IPS DF 6.9 (cell line): ENCODE results near the gene BAIAP3.

Experiments
- DNase-seq: peaks from one replicate; pipeline ENCODE4 v3.0.0-alpha.2; 2013; ENCODE audit warnings: low read depth, low spot score
- H3K27ac ChIP-seq: one replicate; pipeline ENCODE4 v1.5.1; 2013; ENCODE audit warnings: low read length, control low read depth
- H3K27me3 ChIP-seq: 2 replicates; pipeline ENCODE4 v1.6.1; 2013; ENCODE audit warnings: mild to moderate bottlenecking, low read length; ENCODE audit not compliant: control insufficient read depth, insufficient read depth
- H3K36me3 ChIP-seq: 2 replicates; pipeline ENCODE4 v1.6.1; 2013; ENCODE audit warnings: low read length; ENCODE audit not compliant: control insufficient read depth, insufficient read depth
- H3K4me1 ChIP-seq: 2 replicates; pipeline ENCODE4 v1.6.1; 2013; ENCODE audit warnings: low read length; ENCODE audit not compliant: control insufficient read depth, insufficient read depth
- H3K4me3 ChIP-seq: 2 replicates; pipeline ENCODE4 v1.5.1; 2013; ENCODE audit warnings: mild to moderate bottlenecking, low read length
- H3K9me3 ChIP-seq: 2 replicates; pipeline ENCODE4 v1.6.1; 2013; ENCODE audit warnings: low read length, inconsistent platforms; ENCODE audit not compliant: control insufficient read depth, insufficient read depth
- WGBS: extraction: QIAGEN DNeasy Blood & Tissue Kit; methylation state at CpG from one replicate; pipeline ENCODE4 v1.1.7; 2013; ENCODE audit warnings: mixed read lengths, missing lambda C conversion rate; ENCODE audit not compliant: insufficient read length, insufficient coverage; 5-methylcytosine and 5-hydroxymethylcytosine counted together

BAIAP3 gene

DNA sequence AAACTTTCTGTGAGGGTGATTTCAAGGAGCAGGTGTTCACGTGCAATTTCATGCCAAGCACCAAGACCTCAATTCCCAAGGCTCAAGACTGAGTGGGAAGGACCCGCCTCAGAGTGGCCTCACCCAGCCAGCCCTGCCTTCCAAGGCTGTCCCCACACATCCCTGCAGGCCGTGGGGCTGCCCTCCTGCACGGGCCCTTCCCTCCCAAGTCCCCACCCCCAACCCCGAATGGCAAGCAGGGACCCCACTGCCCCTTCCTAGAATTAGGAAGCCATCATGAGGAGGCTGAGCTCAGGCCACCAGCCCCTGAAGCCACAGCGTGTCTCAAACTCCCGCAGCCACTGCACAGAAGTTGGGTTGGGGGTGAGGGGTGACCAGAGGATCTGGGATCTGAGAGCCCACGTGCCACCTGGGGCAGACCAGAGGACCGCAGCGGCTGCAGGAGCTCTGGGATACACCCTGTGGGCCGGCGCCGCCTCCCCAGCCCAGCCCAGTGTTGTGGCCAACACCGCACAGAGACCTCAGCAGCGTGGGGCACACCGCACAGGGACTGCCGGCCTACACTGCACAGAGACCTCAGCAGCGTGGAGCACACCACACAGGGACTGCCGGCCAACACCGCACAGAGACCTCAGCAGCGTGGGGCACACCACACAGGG, 39.0 kb downstream of the BAIAP3 start:
- Histone ChIP-seq H3K27ac (no peak overlapping the region), H3K4me1 (no peaks in the 10 kb centered on the region; the same call in 1 of the 2 replicates), H3K27me3 (no peaks in the 10 kb centered on the region), H3K4me3 (no peak overlapping the region), H3K36me3 (peaks cover 10% of the 10 kb centered on the region), H3K9me3 (no peaks in the 10 kb centered on the region)
- DNase-seq: no peak
- no CpG with 5 or more reads among the region's 21 CpGs for WGBS

DNA sequence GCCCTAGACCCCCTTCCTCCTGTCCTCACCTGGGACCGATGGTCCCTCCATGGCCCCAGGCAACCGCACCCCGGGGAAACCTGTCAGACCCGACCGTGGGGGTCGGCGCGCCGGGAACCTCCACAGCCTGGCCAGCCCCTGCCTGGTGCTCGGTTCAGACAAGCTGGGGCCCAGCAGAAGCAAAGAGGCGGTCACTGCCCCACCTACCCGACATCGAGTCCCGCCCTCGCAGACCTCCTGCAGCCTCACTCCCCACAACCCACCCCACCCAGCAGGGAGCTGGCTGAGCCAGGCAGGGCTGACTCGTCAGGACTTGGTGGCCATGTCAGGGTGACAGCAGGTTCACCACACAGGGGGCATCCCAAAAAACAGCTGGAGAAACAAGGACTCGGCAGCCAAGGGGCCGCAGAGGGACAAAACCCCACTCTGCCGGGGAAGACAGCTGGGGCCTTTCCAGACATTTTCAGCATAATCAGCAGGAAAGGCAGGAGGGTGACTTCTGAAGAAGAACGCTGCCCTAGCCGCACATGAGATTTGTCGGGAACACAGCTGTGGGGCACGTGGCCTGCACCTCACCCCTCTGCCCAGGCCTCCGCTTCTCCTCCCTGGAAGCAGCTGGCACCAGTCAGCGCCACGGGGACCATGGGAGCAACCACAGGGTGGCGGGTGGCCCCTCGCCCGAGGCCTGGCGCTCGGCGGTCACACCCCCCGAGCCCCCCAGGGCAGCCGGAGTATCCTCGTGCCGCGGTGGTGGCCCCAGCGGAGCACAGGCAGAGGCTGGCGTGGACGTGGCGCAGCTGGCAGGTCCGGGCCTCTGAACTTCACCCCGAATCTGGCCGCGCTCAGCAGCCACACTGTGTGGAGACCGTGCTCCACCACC, 41.2 kb downstream of the BAIAP3 start:
- Histone ChIP-seq H3K36me3 (peaks cover 9% of the 10 kb centered on the region), H3K4me1 (no peaks in the 10 kb centered on the region; the same call in none of the 2 replicates)

DNA sequence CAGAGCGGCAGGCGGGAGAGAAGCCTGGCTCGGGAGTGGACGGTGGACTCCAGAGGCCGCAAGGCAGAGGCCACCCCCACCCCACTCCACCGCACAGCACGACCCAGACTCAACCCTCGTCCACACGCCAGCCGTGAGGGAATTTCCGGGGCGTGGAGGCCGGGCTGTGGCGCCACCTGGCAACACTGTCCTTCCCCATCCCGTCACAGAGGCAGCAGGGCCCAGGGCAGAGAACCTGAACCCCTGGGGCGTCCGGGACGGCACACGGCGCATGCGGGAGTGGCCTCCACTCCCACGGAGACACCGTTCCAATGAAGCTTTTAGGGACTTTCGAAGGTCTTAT, 41.8 kb downstream of the BAIAP3 start:
- Histone ChIP-seq H3K4me3 (no peak overlapping the region), H3K4me1 (no peaks in the 10 kb centered on the region; the same call in none of the 2 replicates), H3K27me3 (no peaks in the 10 kb centered on the region), H3K36me3 (peaks cover 4% of the 10 kb centered on the region; the same call in 1 of the 2 replicates), H3K9me3 (no peaks in the 10 kb centered on the region), H3K27ac (no peak overlapping the region)
- no peak for DNase-seq
- WGBS: no CpG with 5 or more reads among the region's 24 CpGs

More for the DNA sequence above, 41.2 kb downstream of the BAIAP3 start:
- DNase-seq: no peak
- Histone ChIP-seq H3K27ac (no peak overlapping the region), H3K9me3 (no peaks in the 10 kb centered on the region), H3K27me3 (no peaks in the 10 kb centered on the region), H3K4me3 (no peak overlapping the region)
- WGBS: no CpG with 5 or more reads among the region's 46 CpGs

DNA sequence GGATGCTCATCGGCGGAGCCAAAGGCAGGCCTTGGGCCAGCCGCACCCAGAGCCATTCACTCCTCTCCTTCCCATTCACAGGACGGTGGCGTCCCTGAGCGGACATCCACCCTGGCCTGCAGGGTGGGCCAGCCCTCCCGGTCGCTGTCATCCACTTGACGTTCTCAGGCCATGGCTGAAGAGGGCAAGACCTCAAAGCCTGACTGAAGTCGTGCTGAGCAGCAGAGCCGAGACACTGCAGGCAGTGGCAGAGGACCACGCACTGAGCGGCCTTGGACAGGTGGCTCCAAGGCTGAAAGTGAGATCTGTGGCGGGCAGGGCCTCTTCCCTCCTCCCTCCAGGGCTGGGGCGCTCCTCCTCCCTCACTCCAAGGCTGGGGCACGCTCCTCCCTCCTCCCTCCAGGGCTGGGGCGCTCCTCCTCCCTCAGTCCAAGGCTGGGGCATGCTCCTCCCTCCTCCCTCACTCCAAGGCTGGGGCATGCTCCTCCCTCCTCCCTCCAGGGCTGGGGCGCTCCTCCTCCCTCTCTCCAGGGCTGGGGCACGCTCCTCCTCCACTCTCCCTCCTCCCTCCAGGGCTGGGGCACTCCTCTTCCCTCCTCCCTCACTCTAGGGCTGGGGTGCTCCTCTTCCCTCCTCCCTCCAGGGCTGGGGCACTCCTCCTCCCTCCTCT, 42.4 kb downstream of the BAIAP3 start:
- Histone ChIP-seq H3K9me3 (no peaks in the 10 kb centered on the region), H3K4me1 (no peaks in the 10 kb centered on the region; the same call in none of the 2 replicates), H3K27me3 (no peaks in the 10 kb centered on the region), H3K27ac (no peak overlapping the region), H3K36me3 (peaks cover 4% of the 10 kb centered on the region; the same call in 1 of the 2 replicates), H3K4me3 (no peak overlapping the region)
- no CpG with 5 or more reads among the region's 19 CpGs for WGBS
- DNase-seq: no peak

DNA sequence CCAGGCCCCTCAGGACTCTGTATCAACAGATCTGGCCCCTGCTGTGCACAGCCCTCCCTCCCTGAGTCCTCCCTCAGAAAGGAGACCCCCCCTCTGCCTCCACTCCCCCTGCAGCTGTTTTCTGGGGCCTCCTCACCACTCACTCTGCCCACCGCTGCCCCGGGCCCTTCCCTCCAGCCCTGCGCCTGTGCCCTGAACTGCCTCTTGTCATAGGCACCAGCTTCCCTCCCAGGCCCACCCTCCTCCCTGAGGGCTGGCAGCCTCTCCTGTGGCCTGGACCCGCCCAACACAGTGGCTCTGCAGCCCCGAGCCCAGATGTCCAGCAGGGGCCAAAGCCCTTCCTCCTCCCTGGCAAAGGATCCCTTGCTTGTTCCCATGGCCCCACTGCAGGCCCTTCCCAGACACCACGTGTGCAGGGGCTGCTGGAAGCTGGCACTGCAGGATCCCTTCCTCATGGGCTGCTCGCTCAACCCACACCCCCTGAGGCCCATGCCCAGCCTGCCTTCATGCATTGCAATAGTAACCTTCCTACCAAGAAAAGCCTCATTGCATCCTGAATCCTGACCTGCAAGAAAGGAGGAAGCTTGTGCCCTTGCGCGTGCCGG, 44.1 kb downstream of the BAIAP3 start:
- H3K36me3 ChIP-seq: no peaks in the 10 kb centered on the region; the same call in 1 of the 2 replicates
- H3K27ac ChIP-seq: no peak overlapping the region
- H3K9me3 ChIP-seq: no peaks in the 10 kb centered on the region
- H3K4me3 ChIP-seq: no peak overlapping the region
- DNase-seq: no peak
- no CpG with 5 or more reads among the region's 10 CpGs for WGBS
- H3K4me1 ChIP-seq: no peaks in the 10 kb centered on the region; the same call in none of the 2 replicates
- H3K27me3 ChIP-seq: no peaks in the 10 kb centered on the region

DNA sequence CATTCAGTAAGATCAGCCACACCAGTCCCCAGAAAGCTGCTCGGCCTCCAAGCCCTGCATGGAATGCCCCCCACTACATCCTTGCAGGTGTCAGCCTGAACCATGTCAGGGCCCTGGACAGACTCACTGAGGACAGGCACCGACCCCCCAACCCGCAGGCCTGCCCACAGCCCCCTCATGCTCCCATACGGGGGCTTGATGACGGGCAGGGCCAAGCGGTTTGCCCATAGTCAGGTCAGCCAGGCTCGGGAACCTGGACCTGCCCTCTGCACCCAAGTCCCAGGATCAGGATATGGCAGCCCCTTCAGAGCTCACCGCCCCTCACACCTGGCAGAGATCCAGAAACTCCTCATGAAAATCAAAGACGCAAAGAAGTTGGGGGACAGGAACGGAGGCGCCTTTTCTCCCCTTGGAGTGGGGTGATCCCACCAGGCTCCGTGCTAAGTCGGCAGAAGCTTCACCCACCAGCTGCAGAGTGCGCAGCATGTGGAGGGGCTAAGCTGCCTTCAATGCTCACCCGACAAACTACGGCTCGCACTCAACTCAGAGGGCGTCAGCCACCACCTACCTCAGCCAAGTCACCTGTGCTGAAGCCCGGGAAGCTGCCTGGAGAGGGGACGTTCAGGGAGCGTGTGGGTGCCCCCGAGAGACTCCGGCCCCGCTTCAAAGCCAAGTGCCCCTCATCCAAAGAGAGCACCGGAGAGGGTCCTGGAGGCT, 44.8 kb downstream of the BAIAP3 start:
- Histone ChIP-seq H3K36me3 (no peaks in the 10 kb centered on the region; the same call in 1 of the 2 replicates), H3K27me3 (no peaks in the 10 kb centered on the region), H3K4me1 (no peaks in the 10 kb centered on the region; the same call in none of the 2 replicates), H3K9me3 (no peaks in the 10 kb centered on the region), H3K4me3 (peak overlapping the region; percentile 70; the same call in 1 of the 2 replicates), H3K27ac (no peak overlapping the region)
- no peak for DNase-seq
- no CpG with 5 or more reads among the region's 25 CpGs for WGBS

DNA sequence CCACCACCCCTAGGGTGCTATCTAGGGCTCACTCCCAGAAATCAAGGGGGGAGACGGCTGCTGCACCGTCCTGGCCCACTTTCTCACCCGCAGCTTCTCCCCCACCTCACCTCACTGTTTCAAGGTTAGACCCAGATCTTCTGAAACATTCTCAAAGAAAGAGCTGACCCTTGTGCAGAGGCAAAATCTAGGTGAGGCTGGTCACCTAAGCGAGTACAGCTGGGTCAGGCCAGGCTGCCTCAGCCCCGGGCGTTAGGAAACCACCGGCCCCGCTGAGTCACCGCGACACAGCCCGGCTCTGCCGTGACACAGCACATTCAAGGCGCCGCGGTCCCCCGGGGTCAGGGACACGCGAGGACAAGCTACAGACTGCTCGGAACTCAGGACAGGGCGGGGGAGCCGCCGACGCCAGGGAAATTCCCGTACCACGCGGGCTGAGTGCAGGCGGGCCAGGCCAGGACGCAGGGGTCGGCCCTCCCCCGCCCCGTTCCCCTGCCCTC, 45.4 kb downstream of the BAIAP3 start:
- Histone ChIP-seq H3K4me1 (no peaks in the 10 kb centered on the region; the same call in none of the 2 replicates), H3K27me3 (no peaks in the 10 kb centered on the region), H3K9me3 (no peaks in the 10 kb centered on the region), H3K36me3 (no peaks in the 10 kb centered on the region; the same call in 1 of the 2 replicates), H3K4me3 (peak overlapping the region; percentile 70), H3K27ac (no peak overlapping the region)
- no peak for DNase-seq
- no CpG with 5 or more reads among the region's 31 CpGs for WGBS

DNA sequence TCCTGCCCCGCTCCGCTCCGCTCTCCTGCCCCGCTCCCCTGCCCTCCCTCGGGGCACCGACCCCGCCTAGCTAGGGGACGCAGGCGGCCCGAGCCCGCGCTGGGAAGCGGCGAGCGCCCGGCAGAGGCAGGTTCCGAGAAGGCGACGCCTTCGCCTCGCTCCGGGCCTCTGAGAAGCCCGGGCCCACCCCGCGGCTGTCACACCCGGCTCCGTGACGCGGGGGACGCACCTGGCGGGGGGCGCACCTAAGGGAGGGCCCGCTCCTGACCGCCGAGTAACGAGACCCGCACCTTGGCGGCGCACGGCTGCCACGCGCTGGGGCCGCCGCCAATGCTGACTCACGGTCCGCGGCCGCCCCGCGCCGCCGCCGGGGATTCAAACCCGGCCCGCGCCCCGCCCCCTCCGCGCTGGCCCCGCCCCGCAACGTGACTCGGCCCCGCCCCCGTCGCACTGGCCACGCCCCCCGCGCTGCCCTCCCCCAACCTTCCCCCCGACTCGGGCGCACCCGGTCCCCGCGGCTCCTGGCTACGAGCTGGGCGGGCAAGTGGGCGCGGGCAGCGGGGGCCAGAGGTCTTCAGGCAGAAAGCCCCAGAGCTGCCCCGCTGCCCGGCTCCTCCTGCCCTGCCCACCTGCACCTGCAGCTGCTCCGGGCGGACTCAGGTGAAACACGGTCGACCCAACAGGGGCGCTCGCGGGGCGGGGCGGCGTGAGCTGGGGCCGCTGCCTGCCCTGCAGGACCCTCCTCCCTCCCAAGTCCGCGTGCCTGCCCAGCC, 46.0 kb downstream of the BAIAP3 start:
- H3K4me1 ChIP-seq: no peaks in the 10 kb centered on the region; the same call in none of the 2 replicates
- H3K4me3 ChIP-seq: peak overlapping the region; percentile 70
- no peak overlapping the region for H3K27ac ChIP-seq
- H3K9me3 ChIP-seq: no peaks in the 10 kb centered on the region
- H3K36me3 ChIP-seq: no peaks in the 10 kb centered on the region; the same call in 1 of the 2 replicates
- WGBS: no CpG with 5 or more reads among the region's 95 CpGs
- no peak for DNase-seq
- no peaks in the 10 kb centered on the region for H3K27me3 ChIP-seq

DNA sequence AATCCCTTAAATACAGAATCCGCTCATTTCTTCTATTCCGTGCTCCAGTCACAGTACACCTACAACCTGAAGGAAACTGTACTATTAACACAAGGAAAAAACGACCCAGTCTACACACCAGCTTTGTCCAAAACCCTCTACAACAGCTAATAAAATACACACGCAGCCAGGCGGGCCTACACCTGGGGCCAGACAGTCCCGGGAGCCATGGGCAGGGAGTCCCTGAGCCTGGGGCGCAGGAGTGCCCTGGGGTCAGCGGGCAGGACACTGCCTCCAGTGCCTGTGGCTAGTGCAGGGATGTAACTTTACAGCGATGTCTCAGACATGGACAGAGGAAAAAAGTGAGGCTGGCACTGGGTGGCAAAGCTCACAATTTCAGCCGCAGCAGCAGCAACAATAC, 46.8 kb downstream of the BAIAP3 start:
- Histone ChIP-seq H3K4me3 (peak overlapping the region; percentile 66; the same call in 1 of the 2 replicates), H3K36me3 (no peaks in the 10 kb centered on the region; the same call in 1 of the 2 replicates), H3K4me1 (no peaks in the 10 kb centered on the region; the same call in none of the 2 replicates), H3K27ac (no peak overlapping the region), H3K27me3 (no peaks in the 10 kb centered on the region), H3K9me3 (no peaks in the 10 kb centered on the region)
- no peak for DNase-seq
- WGBS: no CpG with 5 or more reads among the region's 10 CpGs
